ENCODE measurements around the gene RICTOR.

DNA sequence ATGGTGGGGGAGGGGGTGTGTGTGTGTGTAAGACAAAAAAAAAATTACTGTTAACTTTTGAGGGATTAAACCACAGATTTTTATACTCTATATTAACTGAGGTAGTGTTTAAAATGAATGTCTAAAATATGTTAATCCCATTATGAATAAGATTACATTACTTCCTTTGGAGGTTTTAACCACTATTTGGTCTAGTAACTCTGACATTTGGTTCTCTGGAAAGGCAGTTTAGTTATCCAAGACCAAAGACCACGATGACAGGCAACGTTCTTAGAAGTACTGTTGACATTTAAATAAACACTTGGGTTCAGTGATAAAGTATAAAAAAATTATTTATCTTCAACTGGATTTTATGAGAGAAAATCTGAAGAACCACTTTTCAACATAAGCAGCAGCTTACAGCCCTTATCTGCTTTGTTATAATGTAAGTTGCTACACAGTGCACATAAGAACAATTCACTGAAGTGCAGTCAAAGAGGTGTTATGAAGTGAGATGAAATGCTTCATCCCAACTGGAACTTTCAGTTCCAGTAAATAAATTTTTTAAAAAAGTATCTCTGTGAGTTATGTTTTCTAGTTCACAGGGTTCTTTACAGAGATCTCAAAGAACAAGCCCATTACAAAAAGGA is 133.9 kb downstream of the RICTOR start:
- TF ChIP-seq FOXA1 (IDR thresholded peaks at IDR 0.05): no peak
- TF ChIP-seq HDGF (IDR thresholded peaks at IDR 0.05; ENCODE audit: borderline replicate concordance): no peak
- no peak for TF ChIP-seq SP1 (IDR thresholded peaks at IDR 0.05)

Measured in HEK293T (cell line).